ENCODE data around the gene FAM168B. TPM values are rescaled to one million over a fixed set of nuclear protein-coding genes. Genes with fewer than 3 reads are reported as not detected.

Gene FAM168B
- total RNA-seq, 1 experiment from 2014 or later = 146 TPM

GRCh38 chr2:131054488-131054887 is 38.8 kb downstream of the FAM168B start:
- H3K27ac ChIP-seq = peak overlapping the region; percentile 32; the same call in 1 of the 2 replicates
- peak; percentile 70 to 74 for DNase-seq
- H3K27me3 ChIP-seq = no peaks in the 10 kb centered on the region
- H3K4me1 ChIP-seq = peaks cover 39% of the 10 kb centered on the region
- H3K9me3 ChIP-seq (replicated peaks) = no peaks in the 10 kb centered on the region
- H3K36me3 ChIP-seq = peaks cover 81% of the 10 kb centered on the region
- H3K4me3 ChIP-seq = no peak overlapping the region

GRCh38 chr2:131052741-131053263 is 40.5 kb downstream of the FAM168B start:
- Histone ChIP-seq H3K4me3 (no peak overlapping the region), H3K36me3 (peaks cover 91% of the 10 kb centered on the region), H3K9me3 (replicated peaks) (no peaks in the 10 kb centered on the region), H3K27me3 (no peaks in the 10 kb centered on the region), H3K4me1 (peaks cover 31% of the 10 kb centered on the region), H3K27ac (no peak overlapping the region)
- no peak for DNase-seq

- H3K27ac ChIP-seq = no peak overlapping the region
- no peaks in the 10 kb centered on the region for H3K9me3 ChIP-seq (replicated peaks)
- no peak for DNase-seq
- no peak overlapping the region for H3K4me3 ChIP-seq
- H3K4me1 ChIP-seq = peaks cover 18% of the 10 kb centered on the region
- no peaks in the 10 kb centered on the region for H3K27me3 ChIP-seq
- peaks cover 74% of the 10 kb centered on the region for H3K36me3 ChIP-seq
Observed at GRCh38 chr2:131050896-131051295, 42.4 kb downstream of the FAM168B start.

DNA sequence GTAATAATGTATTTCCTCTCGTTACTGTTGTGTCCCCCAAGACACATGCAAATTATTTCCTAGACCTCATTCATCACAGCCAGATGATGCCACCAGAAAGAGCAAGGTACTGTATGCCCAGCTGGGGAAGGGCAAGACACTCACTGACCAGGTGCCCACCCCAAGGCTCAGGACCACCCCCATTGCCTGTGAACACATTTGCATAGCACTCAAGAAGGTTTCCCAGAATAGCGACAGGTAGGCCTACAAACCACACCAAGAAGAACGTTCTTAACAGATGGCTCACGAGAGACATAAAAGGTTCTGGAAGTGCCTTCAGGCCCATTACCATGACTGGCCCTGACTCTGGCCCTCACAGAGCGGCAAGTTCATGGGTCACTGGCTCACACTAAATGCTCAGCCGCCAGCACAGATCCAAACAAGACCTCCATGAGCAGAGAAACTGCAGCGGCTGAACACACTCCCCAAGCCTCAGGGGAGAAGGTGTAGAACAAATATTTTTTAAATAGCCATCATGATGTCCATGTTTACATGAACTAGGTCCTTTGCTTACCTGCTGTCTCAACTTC is 44.0 kb downstream of the FAM168B start:
- DNase-seq = no peak
- no peak overlapping the region for H3K4me3 ChIP-seq
- peaks cover 6% of the 10 kb centered on the region; the same call in 1 of the 2 replicates for H3K4me1 ChIP-seq
- peaks cover 57% of the 10 kb centered on the region for H3K36me3 ChIP-seq
- no peaks in the 10 kb centered on the region for H3K27me3 ChIP-seq
- no peak overlapping the region for H3K27ac ChIP-seq
- H3K9me3 ChIP-seq (replicated peaks) = no peaks in the 10 kb centered on the region

DNA sequence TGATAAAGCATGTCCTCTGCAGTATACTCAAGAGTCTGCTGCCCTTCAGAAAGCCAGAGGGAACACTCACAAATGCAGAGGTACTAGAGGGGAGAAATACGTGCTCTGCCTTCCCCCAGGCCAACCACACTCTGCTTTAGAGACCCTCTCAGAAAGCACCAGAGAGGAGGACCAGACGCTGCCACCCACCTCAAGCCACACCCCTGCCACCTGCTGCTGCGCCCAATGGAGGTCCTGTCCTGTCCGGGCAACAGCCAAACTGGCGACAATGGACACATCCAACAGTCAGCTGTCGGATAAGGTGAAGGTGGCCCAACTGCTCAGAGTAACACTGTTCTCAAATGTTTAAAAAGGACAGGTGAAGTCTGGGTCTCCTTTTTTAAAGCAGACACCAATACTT is 44.6 kb downstream of the FAM168B start:
- H3K36me3 ChIP-seq = peaks cover 54% of the 10 kb centered on the region
- no peak for DNase-seq
- no peak overlapping the region for H3K4me3 ChIP-seq
- H3K27me3 ChIP-seq = no peaks in the 10 kb centered on the region
- 0 out of 2 replicates have a peak, but pooled peaks cover 5% of the 10 kb centered on the region for H3K4me1 ChIP-seq
- H3K27ac ChIP-seq = no peak overlapping the region
- no peaks in the 10 kb centered on the region for H3K9me3 ChIP-seq (replicated peaks)

- DNase-seq = no peak
- peaks cover 48% of the 10 kb centered on the region for H3K36me3 ChIP-seq
Observed at GRCh38 chr2:131047920-131048560, 45.2 kb downstream of the FAM168B start.

DNA sequence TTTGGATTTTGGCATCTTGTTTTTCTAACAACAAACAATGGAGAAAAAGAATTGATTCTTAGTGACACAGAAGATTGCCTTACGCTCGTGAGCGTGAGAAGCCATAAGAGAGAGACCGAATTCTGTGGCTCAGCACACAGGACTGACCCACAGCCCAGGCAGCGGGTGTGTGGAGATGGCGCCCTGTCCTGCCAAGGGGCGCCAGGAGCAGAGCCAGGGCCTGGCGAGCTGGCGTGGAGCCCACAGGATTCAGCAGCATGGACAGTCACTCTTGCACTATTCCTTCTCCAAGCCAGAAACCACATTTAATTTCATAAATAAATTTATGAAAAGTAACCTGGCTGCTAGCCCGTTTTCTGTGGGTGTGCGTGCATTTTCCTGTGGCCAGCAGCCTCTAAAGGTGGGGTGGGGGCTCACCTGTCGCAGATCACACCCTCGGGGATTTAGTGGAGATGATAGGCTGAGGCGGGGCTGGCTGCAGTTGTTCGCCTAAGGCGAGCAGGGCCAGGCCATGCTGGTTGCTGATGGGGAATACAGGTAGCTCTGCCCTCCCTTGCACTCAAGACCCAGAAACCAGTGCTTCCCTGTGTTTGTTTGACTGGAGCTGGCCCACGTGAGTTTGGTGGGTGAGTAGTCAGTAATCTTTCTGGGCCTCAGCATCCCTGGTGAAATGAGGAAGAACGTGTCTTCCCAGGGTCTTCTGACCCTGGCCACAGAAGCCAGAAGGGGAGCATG is 46.2 kb downstream of the FAM168B start:
- H3K9me3 ChIP-seq (replicated peaks) = no peaks in the 10 kb centered on the region
- H3K27me3 ChIP-seq = no peaks in the 10 kb centered on the region
- no peak overlapping the region for H3K4me3 ChIP-seq
- H3K27ac ChIP-seq = no peak overlapping the region
- 0 out of 2 replicates have a peak, but pooled peaks cover 5% of the 10 kb centered on the region for H3K4me1 ChIP-seq
- peaks cover 38% of the 10 kb centered on the region for H3K36me3 ChIP-seq
- no peak for DNase-seq

More at GRCh38 chr2:131047920-131048560, 45.2 kb downstream of the FAM168B start:
- H3K27ac ChIP-seq = no peak overlapping the region
- H3K4me1 ChIP-seq = 0 out of 2 replicates have a peak, but pooled peaks cover 5% of the 10 kb centered on the region
- H3K27me3 ChIP-seq = no peaks in the 10 kb centered on the region
- no peak overlapping the region for H3K4me3 ChIP-seq
- H3K9me3 ChIP-seq (replicated peaks) = no peaks in the 10 kb centered on the region

DNA sequence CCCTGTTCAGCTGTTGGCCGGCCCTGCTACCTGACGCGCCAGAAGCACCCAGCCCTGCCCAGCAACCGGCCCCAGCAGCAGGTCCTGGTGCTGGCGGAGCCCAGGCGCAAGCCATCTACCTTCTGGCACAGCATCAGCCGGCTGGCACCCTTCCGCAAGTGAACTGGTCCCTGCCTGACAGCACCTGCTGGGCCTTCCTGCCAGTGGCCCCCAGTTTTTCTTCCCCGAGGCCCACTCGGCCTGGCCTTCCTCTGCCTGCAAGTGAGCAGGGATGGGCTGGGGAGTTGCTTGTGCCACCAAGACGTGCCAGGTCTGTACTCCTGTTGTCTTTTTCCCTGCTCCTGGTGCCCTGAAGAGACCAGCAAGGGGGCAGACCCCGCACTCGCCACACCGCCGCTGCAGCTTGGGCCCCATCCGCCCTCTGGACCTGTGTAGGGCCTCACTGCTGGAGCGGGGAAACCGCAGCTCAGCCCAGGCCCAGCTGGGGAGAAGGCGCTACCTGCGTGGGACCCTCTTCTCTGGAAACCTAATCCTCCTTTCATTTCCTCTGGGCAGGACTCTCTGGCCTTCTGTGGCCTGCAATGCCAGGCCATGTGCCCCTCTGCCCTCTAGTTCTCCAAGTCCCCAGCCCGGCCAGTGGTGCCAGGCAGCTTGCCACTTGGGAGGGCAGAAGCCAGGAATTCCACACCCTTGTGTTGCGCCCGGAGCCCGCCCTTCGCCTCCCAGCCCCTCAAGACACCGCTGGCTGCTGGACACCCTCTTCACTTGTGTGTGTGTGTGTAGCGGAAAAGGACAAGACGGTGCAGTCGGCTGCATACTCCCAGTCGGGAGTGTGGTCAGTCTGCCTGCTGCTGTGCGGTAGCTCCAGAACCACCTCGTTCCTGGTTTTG is 47.0 kb downstream of the FAM168B start:
- Histone ChIP-seq H3K4me1 (0 out of 2 replicates have a peak, but pooled peaks cover 5% of the 10 kb centered on the region), H3K27me3 (no peaks in the 10 kb centered on the region), H3K27ac (no peak overlapping the region), H3K4me3 (no peak overlapping the region), H3K36me3 (peaks cover 31% of the 10 kb centered on the region), H3K9me3 (replicated peaks) (no peaks in the 10 kb centered on the region)
- DNase-seq = no peak

- no peaks in the 10 kb centered on the region for H3K27me3 ChIP-seq
- 0 out of 2 replicates have a peak, but pooled peaks cover 5% of the 10 kb centered on the region for H3K4me1 ChIP-seq
- peak; percentile 30 to 35 for DNase-seq
- H3K36me3 ChIP-seq = peaks cover 23% of the 10 kb centered on the region
- H3K4me3 ChIP-seq = no peak overlapping the region
- no peaks in the 10 kb centered on the region for H3K9me3 ChIP-seq (replicated peaks)
- no peak overlapping the region for H3K27ac ChIP-seq
Observed at GRCh38 chr2:131045286-131046027, 47.8 kb downstream of the FAM168B start.

GRCh38 chr2:131044757-131045150 is 48.5 kb downstream of the FAM168B start:
- Histone ChIP-seq H3K9me3 (replicated peaks) (no peaks in the 10 kb centered on the region), H3K4me3 (no peak overlapping the region), H3K36me3 (peaks cover 16% of the 10 kb centered on the region), H3K4me1 (0 out of 2 replicates have a peak, but pooled peaks cover 5% of the 10 kb centered on the region), H3K27ac (no peak overlapping the region), H3K27me3 (no peaks in the 10 kb centered on the region)
- DNase-seq = no peak

DNA sequence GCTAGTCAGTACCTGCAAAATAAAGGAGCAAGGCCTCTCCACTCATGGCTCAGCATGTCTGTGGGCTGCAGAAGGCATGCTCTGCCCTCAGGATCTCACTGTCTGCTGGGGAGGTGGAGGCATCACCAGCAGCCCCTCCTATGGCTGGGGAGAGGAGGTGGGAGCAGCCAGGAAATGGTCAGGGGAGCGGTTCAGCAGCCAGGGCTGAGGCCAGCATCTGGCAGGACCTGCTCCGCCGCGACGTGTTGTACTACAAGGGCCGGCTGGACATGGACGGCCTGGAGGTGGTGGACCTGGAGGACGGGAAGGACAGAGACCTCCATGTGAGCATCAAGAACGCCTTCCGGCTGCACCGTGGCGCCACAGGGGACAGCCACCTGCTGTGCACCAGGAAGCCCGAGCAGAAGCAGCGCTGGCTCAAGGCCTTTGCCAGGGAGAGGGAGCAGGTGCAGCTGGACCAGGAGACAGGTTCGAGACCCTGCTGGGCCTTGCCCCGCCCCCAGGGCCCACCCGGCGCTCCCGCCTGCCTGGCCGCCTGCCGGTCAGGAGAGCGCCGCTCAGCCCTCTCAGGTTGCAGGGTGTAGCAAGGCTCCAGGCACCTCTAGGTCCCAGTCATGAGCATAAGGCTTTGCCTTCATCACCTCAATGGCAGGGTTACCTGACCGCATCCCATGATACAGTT is 49.0 kb downstream of the FAM168B start:
- Histone ChIP-seq H3K9me3 (replicated peaks) (no peaks in the 10 kb centered on the region), H3K4me1 (0 out of 2 replicates have a peak, but pooled peaks cover 5% of the 10 kb centered on the region), H3K27me3 (no peaks in the 10 kb centered on the region), H3K36me3 (peaks cover 11% of the 10 kb centered on the region), H3K27ac (no peak overlapping the region), H3K4me3 (no peak overlapping the region)
- DNase-seq = no peak

GRCh38 chr2:131043199-131044074 is 49.8 kb downstream of the FAM168B start:
- no peak overlapping the region for H3K27ac ChIP-seq
- no peaks in the 10 kb centered on the region for H3K9me3 ChIP-seq (replicated peaks)
- no peak for DNase-seq
- 0 out of 2 replicates have a peak, but pooled peaks cover 5% of the 10 kb centered on the region for H3K4me1 ChIP-seq
- no peaks in the 10 kb centered on the region for H3K27me3 ChIP-seq
- H3K4me3 ChIP-seq = no peak overlapping the region
- H3K36me3 ChIP-seq = peaks cover 5% of the 10 kb centered on the region

Data from SJCRH30 (cell line).